Neutrophil (primary cell): ENCODE data around the gene ADGRA1.

Source experiments
- H3K27ac ChIP-seq: fragments of 200-600 bp; sonication (generic); 2 replicates; pipeline ENCODE4 v1.5.1; 2016; ENCODE audit warnings: mild to moderate bottlenecking, moderate library complexity
- H3K27me3 ChIP-seq: fragments of 200-600 bp; sonication (generic); 2 replicates; pipeline ENCODE4 v1.6.0; 2016; ENCODE audit warnings: mild to moderate bottlenecking
- H3K36me3 ChIP-seq: fragments of 200-600 bp; sonication (generic); 2 replicates; pipeline ENCODE4 v1.5.1; 2017
- H3K4me1 ChIP-seq, 2 experiments: fragments of 200-600 bp in 1 of 2; sonication (generic) in 1 of 2; 1 replicate in 1 of 2; 2 replicates in 1 of 2; pipeline versions ENCODE4 v1.5.1 to v1.6.1; 2013 to 2016; ENCODE audit warnings: low read depth in 1 of 2, low read length in 1 of 2, mild to moderate bottlenecking in 1 of 2, moderate library complexity in 1 of 2; ENCODE audit not compliant: control insufficient read depth in 1 of 2, insufficient read depth in 1 of 2
- H3K4me3 ChIP-seq, 2 experiments: fragments of 200-600 bp in 1 of 2; sonication (generic) in 1 of 2; 1 replicate in 1 of 2; 2 replicates in 1 of 2; pipeline ENCODE4 v1.5.1; 2013 to 2016; ENCODE audit warnings: low read depth in 1 of 2, low read length in 1 of 2, mild to moderate bottlenecking in 1 of 2, moderate library complexity in 1 of 2
- H3K9me3 ChIP-seq: fragments of 200-600 bp; sonication (generic); 2 replicates; pipeline ENCODE4 v1.5.1; 2016
- TF ChIP-seq, protein P1 (sequence below): fragments of 200-600 bp; sonication (generic); IDR thresholded peaks from 2 replicates; pipeline ENCODE4 v1.5.1; 2016; ENCODE audit warnings: antibody characterized with exemption

ADGRA1 gene

DNA sequence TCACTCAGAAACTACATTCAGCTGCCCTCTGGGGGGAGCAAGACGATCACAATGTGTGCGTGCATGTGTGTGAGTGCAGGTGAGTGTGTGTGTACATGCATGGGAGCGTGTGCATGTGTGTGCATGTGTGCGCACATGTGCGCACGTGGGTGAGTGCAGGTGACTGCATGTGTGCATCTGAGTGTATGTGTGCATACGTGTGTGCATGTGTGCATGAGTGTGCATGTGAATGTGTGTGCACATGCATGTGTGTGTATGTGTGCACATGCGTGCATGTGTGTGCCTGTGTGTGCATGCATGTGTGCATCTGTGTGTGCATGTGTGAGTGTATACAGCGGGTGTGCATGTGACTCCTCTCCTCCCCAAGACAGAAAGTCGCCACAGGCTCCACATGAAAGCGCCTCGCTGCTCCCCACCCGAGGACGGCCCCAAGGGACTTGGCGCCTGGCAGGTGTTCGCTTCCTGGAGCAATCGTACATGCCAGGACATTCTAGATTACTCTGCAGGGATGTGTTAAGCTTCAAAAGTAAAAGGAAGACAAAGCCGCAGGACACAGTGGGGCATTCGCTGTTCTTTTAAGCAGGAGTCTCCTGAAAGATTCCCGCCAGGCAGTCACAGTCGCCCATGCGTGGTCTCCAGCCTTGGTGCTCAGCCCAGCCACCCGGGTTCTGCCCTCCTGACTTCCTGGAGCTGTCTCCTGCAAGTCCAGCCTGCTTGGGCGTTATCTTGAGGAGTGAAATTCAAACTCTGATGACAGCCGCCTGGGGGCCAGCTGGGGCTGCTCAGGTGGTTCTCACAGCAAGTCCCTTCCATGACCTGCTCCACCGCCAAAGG is 42.0 kb upstream of the ADGRA1 start:
- peaks cover 20% of the 10 kb centered on the region for H3K27me3 ChIP-seq

DNA sequence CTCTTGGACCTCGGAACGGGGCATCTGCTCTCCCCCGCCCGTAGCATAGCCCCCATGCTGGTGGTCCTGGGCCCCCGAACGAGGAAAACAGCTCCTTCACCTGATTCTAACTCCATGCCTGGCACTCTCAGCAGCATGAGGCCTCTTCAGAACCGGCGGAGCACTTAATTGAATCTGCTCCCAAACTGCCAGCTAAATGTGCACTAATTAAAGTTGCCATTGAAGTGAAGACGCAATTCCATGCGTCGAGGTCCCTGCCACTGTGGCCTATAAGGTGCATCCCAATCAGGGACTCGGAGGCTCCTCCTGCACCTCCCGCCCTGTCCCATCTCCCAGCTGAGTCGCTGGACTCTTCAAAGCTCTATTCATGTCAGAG is 41.3 kb upstream of the ADGRA1 start:
- Histone ChIP-seq H3K27ac (no peak overlapping the region), H3K4me1 (no peaks in the 10 kb centered on the region), H3K36me3 (no peaks in the 10 kb centered on the region), H3K4me3 (no peak overlapping the region), H3K27me3 (peaks cover 20% of the 10 kb centered on the region), H3K9me3 (no peaks in the 10 kb centered on the region)
- TF ChIP-seq, protein P1, sequence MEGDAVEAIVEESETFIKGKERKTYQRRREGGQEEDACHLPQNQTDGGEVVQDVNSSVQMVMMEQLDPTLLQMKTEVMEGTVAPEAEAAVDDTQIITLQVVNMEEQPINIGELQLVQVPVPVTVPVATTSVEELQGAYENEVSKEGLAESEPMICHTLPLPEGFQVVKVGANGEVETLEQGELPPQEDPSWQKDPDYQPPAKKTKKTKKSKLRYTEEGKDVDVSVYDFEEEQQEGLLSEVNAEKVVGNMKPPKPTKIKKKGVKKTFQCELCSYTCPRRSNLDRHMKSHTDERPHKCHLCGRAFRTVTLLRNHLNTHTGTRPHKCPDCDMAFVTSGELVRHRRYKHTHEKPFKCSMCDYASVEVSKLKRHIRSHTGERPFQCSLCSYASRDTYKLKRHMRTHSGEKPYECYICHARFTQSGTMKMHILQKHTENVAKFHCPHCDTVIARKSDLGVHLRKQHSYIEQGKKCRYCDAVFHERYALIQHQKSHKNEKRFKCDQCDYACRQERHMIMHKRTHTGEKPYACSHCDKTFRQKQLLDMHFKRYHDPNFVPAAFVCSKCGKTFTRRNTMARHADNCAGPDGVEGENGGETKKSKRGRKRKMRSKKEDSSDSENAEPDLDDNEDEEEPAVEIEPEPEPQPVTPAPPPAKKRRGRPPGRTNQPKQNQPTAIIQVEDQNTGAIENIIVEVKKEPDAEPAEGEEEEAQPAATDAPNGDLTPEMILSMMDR = no peak

More for the DNA sequence above, 42.0 kb upstream of the ADGRA1 start:
- H3K4me3 ChIP-seq = no peak overlapping the region
- H3K27ac ChIP-seq = no peak overlapping the region
- TF ChIP-seq, protein P1 = no peak
- H3K4me1 ChIP-seq = no peaks in the 10 kb centered on the region
- H3K9me3 ChIP-seq = no peaks in the 10 kb centered on the region
- no peaks in the 10 kb centered on the region for H3K36me3 ChIP-seq

DNA sequence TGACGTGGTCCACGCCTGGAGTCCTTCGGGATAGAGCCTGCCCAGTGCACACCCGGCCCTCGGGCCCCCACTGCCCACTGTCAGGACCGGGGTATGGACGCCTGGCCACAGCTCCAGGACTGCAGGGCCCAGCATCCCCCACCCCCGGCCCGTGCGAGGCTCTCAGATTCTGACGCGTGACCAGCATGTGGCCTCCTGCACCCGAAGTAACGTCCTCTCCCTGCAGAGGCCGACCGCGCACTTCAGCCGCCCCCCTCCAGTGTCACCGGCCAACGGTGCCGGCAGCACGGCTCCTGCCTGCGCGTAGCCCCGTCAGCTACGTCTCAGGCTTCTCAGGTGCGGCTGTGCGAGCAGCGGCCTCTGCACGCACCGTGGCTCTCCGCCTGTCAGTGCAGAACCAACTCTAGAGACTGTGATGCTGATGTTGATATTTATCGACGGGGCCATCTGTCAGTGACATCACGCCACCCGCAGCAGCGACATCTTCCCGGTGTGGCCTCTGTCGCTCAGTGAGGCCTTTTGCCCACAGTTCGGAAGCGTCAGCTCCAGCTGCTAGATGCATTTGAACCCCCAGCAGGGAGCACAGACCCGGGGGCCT is 40.1 kb upstream of the ADGRA1 start:
- Histone ChIP-seq H3K9me3 (no peaks in the 10 kb centered on the region), H3K4me1 (no peaks in the 10 kb centered on the region), H3K27me3 (peaks cover 24% of the 10 kb centered on the region), H3K4me3 (no peak overlapping the region), H3K36me3 (no peaks in the 10 kb centered on the region), H3K27ac (no peak overlapping the region)
- TF ChIP-seq, protein P1 = no peak

DNA sequence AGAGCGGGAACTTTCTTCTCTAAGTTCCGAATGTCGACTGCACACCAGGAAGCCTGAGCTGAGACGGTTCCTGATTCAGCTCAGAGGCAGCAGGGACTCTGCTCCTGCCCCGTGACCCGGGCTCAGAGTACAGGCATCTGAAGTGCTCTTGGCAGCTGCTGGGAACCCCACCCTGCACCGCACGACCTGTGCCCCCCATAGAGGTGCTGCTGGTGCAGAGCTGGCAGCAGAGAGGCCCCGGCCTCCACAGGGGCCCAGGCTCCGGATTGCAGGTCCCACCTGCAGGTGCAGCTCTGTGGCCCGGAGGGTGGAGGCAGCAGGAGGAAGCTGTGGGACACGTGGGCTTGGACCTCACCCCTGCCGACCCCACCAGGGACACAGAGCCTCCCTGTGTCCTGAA is 39.5 kb upstream of the ADGRA1 start:
- H3K4me1 ChIP-seq = no peaks in the 10 kb centered on the region
- no peaks in the 10 kb centered on the region for H3K36me3 ChIP-seq
- TF ChIP-seq, protein P1 = no peak
- H3K27ac ChIP-seq = no peak overlapping the region
- H3K27me3 ChIP-seq = peaks cover 24% of the 10 kb centered on the region
- no peak overlapping the region for H3K4me3 ChIP-seq
- H3K9me3 ChIP-seq = no peaks in the 10 kb centered on the region

DNA sequence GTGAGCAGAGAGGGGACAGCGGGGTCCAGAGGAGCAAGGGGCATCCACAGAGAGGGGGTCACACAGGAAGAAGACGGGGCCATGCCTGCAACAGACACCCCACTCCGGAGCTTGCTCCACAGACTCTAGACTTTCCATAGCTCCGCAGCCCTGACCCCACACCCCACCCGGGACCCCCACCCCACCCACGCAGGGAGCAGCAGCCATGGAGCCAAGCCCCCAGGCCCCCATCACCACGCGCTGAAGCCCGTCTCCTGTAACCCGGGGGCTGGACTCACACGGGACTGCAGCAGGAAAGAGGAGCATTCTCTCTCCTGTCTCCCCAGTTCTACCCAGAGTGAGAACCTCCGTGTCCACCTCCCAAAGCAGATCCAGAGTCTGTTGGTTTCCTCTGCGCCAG is 38.8 kb upstream of the ADGRA1 start:
- no peaks in the 10 kb centered on the region for H3K4me1 ChIP-seq
- TF ChIP-seq, protein P1 = no peak
- no peaks in the 10 kb centered on the region for H3K36me3 ChIP-seq
- no peaks in the 10 kb centered on the region for H3K9me3 ChIP-seq
- no peak overlapping the region for H3K4me3 ChIP-seq
- H3K27ac ChIP-seq = no peak overlapping the region
- peaks cover 24% of the 10 kb centered on the region for H3K27me3 ChIP-seq
